Neural cell (in vitro differentiated cells): ENCODE measurements around the gene CARS1. TPM values are rescaled to one million over a fixed set of nuclear protein-coding genes. Genes with fewer than 3 reads are reported as not detected.

ENCODE experiments used
- H2AFZ ChIP-seq: fragments of 200-600, 300-800 bp; sonication (generic), shearing (Covaris generic); 2 replicates; pipeline ENCODE4 v1.6.0; 2014; ENCODE audit warnings: low read depth, mild to moderate bottlenecking, antibody characterized with exemption, low read length, moderate library complexity
- H3F3A ChIP-seq: fragments of 200-600 bp; shearing (Covaris generic); 2 replicates; pipeline ENCODE4 v1.6.1; 2016; ENCODE audit warnings: mild to moderate bottlenecking, moderate library complexity, mixed read lengths, antibody characterized with exemption, low read length; ENCODE audit not compliant: insufficient read depth, poor library complexity, severe bottlenecking
- H3K27ac ChIP-seq: fragments of 200-600, 300-800 bp; sonication (generic), shearing (Covaris generic); 2 replicates; pipeline ENCODE4 v1.5.1; 2014; ENCODE audit warnings: mild to moderate bottlenecking, low read length, moderate library complexity
- H3K27me3 ChIP-seq: fragments of 300-800, 200-600 bp; sonication (generic), shearing (Covaris generic); 2 replicates; pipeline ENCODE4 v1.6.0; 2014; ENCODE audit warnings: mild to moderate bottlenecking, low read depth, low read length, moderate library complexity; ENCODE audit not compliant: insufficient read depth
- H3K36me3 ChIP-seq: fragments of 300-800, 200-600 bp; sonication (generic), shearing (Covaris generic); 2 replicates; pipeline ENCODE4 v1.5.1; 2014; ENCODE audit warnings: mild to moderate bottlenecking, antibody characterized with exemption, low read length, moderate library complexity; ENCODE audit not compliant: insufficient read depth
- H3K4me2 ChIP-seq: fragments of 300-800, 200-600 bp; sonication (generic), shearing (Covaris generic); 2 replicates; pipeline ENCODE4 v1.6.0; 2014; ENCODE audit warnings: mild to moderate bottlenecking, low read length
- H3K4me3 ChIP-seq: fragments of 300-800, 200-600 bp; sonication (generic), shearing (Covaris generic); 2 replicates; pipeline ENCODE4 v1.5.1; 2014; ENCODE audit warnings: mild to moderate bottlenecking, low read length, moderate library complexity
- H3K79me2 ChIP-seq: fragments of 200-600 bp; shearing (Covaris generic); replicated peaks from 2 replicates; pipeline ENCODE4 v1.6.0; 2014; ENCODE audit warnings: mild to moderate bottlenecking, low read length, moderate library complexity; ENCODE audit not compliant: insufficient read depth
- H3K9ac ChIP-seq: fragments of 300-800, 200-600 bp; sonication (generic), shearing (Covaris generic); 2 replicates; pipeline ENCODE4 v1.6.1; 2016; ENCODE audit warnings: mild to moderate bottlenecking, low read length, mixed read lengths
- H3K9me2 ChIP-seq: fragments of 200-600 bp; shearing (Covaris generic); 2 replicates; pipeline ENCODE4 v1.6.1; 2016; ENCODE audit warnings: mild to moderate bottlenecking, low read length, mixed read lengths; ENCODE audit not compliant: insufficient read depth
- H3K9me3 ChIP-seq: fragments of 200-600, 300-800 bp; sonication (generic), shearing (Covaris generic); 2 replicates; pipeline ENCODE4 v1.6.1; 2016; ENCODE audit warnings: mild to moderate bottlenecking, mixed run types, low read length, moderate library complexity, mixed read lengths
- H4K20me1 ChIP-seq: fragments of 200-600 bp; shearing (Covaris generic); 2 replicates; pipeline ENCODE4 v1.6.1; 2016; ENCODE audit warnings: mild to moderate bottlenecking, mixed run types; ENCODE audit not compliant: insufficient read depth
- EP300 ChIP-seq: fragments of 450-650 bp; conservative IDR thresholded peaks from 2 replicates; pipeline ENCODE4 v1.6.1; 2014; ENCODE audit warnings: antibody characterized with exemption, mild to moderate bottlenecking, moderate library complexity; ENCODE audit not compliant: poor library complexity, severe bottlenecking
- EZH2 ChIP-seq: fragments of 200-600, 300-800 bp; shearing (Covaris generic), sonication (generic); IDR thresholded peaks from 2 replicates; pipeline ENCODE4 v1.6.1; 2014; ENCODE audit warnings: antibody characterized with exemption, low read length, borderline replicate concordance, mild to moderate bottlenecking; ENCODE audit not compliant: insufficient read depth, poor library complexity, severe bottlenecking
- POLR2AphosphoS5 ChIP-seq: IDR thresholded peaks from 2 replicates; pipeline ENCODE4 v1.6.1; 2012
- SMC3 ChIP-seq: fragments of 450-650 bp; conservative IDR thresholded peaks from 2 replicates; pipeline ENCODE4 v1.6.1; 2014; ENCODE audit warnings: antibody characterized with exemption, mild to moderate bottlenecking, moderate library complexity; ENCODE audit not compliant: poor library complexity
- polyA plus RNA-seq: library from polyadenylated mRNA; depleted of rRNA; stranded (reverse); fragments of >200 nt; gene quantifications from 2 replicates; pipeline ENCODE4 v1.2.3, GENCODE V29; 2014
- TF ChIP-seq, protein P1 (sequence below): IDR thresholded peaks from 2 replicates; pipeline ENCODE4 v1.6.1; 2012; ENCODE audit warnings: borderline replicate concordance
- TF ChIP-seq, protein P2 (sequence below): fragments of 450-650 bp; IDR thresholded peaks from 2 replicates; pipeline ENCODE4 v1.5.1; 2014; ENCODE audit warnings: antibody characterized with exemption, mild to moderate bottlenecking, moderate library complexity; ENCODE audit not compliant: poor library complexity, severe bottlenecking

CARS1 gene
- polyA plus RNA-seq, 1 donor from 2014 or later: 48.2 TPM

DNA sequence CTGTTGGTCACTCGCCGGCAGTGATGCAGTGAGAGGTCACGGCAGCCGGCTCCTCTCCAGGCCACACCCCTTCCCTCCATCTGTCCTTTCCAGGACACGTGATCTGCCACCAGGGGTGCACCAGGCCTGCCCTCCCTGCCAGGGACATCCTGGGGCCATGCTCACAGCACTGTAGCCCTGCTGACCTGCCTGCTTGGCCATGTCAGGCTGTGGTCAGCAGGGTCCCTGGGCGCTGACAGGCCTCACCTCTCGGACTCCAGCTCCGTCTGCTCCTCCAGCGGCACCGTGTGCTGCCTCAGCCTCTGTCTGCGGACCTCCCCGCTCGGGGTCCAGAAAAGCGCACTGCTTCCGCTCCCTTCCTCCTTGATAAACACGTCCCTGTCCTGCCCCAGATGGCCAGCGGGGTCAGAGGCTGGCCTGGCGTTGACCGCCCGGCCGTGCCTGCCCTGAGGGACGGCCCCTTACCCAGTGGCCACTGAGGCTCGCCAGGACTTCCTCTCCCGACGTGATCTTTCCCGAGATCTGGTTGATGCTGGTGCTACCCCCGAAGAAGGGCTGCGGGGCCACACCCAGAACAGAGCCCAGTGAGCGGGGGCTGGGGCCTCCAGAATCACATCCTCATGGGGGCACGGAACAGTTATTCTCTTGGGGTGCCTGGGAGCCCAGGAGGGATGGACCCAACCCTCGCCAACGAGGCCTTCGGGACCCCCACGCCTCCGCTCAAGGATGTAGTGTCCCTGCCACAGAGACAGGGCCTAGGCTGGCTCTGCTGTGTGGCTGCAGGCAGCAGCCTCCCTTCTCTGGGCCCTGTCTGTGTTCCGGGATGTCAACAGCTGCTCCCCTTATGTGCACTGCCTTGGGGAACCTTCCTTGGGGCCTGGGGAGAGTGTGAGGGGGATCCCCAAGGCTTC, 36.3 kb upstream of the CARS1 start:
- Histone ChIP-seq H3K4me2 (no peak overlapping the region), H3K79me2 (no peaks in the 10 kb centered on the region), H3K9ac (no peak overlapping the region), H3K9me3 (no peaks in the 10 kb centered on the region), H3K9me2 (no peaks in the 10 kb centered on the region), H3K36me3 (no peaks in the 10 kb centered on the region), H3F3A (no peaks in the 10 kb centered on the region), H3K27ac (no peak overlapping the region), H3K4me3 (no peak overlapping the region), H2AFZ (no peak overlapping the region), H3K27me3 (no peaks in the 10 kb centered on the region), H4K20me1 (no peaks in the 10 kb centered on the region)
- no peak for TF ChIP-seq POLR2AphosphoS5

GRCh38 chr11:3092603-3093141, 35.4 kb upstream of the CARS1 start:
- no peaks in the 10 kb centered on the region for H4K20me1 ChIP-seq
- no peaks in the 10 kb centered on the region for H3K79me2 ChIP-seq
- no peak overlapping the region for H3K9ac ChIP-seq
- no peak overlapping the region for H3K27ac ChIP-seq
- H3K4me3 ChIP-seq: no peak overlapping the region
- H3K9me2 ChIP-seq: no peaks in the 10 kb centered on the region
- no peak overlapping the region for H3K4me2 ChIP-seq
- H3K9me3 ChIP-seq: no peaks in the 10 kb centered on the region
- H3K27me3 ChIP-seq: no peaks in the 10 kb centered on the region
- TF ChIP-seq, protein P1, sequence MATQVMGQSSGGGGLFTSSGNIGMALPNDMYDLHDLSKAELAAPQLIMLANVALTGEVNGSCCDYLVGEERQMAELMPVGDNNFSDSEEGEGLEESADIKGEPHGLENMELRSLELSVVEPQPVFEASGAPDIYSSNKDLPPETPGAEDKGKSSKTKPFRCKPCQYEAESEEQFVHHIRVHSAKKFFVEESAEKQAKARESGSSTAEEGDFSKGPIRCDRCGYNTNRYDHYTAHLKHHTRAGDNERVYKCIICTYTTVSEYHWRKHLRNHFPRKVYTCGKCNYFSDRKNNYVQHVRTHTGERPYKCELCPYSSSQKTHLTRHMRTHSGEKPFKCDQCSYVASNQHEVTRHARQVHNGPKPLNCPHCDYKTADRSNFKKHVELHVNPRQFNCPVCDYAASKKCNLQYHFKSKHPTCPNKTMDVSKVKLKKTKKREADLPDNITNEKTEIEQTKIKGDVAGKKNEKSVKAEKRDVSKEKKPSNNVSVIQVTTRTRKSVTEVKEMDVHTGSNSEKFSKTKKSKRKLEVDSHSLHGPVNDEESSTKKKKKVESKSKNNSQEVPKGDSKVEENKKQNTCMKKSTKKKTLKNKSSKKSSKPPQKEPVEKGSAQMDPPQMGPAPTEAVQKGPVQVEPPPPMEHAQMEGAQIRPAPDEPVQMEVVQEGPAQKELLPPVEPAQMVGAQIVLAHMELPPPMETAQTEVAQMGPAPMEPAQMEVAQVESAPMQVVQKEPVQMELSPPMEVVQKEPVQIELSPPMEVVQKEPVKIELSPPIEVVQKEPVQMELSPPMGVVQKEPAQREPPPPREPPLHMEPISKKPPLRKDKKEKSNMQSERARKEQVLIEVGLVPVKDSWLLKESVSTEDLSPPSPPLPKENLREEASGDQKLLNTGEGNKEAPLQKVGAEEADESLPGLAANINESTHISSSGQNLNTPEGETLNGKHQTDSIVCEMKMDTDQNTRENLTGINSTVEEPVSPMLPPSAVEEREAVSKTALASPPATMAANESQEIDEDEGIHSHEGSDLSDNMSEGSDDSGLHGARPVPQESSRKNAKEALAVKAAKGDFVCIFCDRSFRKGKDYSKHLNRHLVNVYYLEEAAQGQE: no peak
- TF ChIP-seq, protein P2, sequence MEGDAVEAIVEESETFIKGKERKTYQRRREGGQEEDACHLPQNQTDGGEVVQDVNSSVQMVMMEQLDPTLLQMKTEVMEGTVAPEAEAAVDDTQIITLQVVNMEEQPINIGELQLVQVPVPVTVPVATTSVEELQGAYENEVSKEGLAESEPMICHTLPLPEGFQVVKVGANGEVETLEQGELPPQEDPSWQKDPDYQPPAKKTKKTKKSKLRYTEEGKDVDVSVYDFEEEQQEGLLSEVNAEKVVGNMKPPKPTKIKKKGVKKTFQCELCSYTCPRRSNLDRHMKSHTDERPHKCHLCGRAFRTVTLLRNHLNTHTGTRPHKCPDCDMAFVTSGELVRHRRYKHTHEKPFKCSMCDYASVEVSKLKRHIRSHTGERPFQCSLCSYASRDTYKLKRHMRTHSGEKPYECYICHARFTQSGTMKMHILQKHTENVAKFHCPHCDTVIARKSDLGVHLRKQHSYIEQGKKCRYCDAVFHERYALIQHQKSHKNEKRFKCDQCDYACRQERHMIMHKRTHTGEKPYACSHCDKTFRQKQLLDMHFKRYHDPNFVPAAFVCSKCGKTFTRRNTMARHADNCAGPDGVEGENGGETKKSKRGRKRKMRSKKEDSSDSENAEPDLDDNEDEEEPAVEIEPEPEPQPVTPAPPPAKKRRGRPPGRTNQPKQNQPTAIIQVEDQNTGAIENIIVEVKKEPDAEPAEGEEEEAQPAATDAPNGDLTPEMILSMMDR: no peak
- no peak for TF ChIP-seq SMC3
- TF ChIP-seq EP300: no peak
- TF ChIP-seq EZH2: no peak
- H3K36me3 ChIP-seq: no peaks in the 10 kb centered on the region
- H2AFZ ChIP-seq: no peak overlapping the region
- no peaks in the 10 kb centered on the region for H3F3A ChIP-seq
